Stimulated activated CD4-positive, alpha-beta T cell treated with anti-CD3 and anti-CD28 coated beads, TNF-alpha, amount 100 ng/mL, for 24 hours (primary cell): ENCODE measurements around the gene SART1.

Experiments used
- DNase-seq, 3 experiments: peaks; one replicate each; pipeline ENCODE4 v3.0.0-alpha.2; 2020; ENCODE audit warnings: low read depth in 3 of 3

Gene SART1, protein sequence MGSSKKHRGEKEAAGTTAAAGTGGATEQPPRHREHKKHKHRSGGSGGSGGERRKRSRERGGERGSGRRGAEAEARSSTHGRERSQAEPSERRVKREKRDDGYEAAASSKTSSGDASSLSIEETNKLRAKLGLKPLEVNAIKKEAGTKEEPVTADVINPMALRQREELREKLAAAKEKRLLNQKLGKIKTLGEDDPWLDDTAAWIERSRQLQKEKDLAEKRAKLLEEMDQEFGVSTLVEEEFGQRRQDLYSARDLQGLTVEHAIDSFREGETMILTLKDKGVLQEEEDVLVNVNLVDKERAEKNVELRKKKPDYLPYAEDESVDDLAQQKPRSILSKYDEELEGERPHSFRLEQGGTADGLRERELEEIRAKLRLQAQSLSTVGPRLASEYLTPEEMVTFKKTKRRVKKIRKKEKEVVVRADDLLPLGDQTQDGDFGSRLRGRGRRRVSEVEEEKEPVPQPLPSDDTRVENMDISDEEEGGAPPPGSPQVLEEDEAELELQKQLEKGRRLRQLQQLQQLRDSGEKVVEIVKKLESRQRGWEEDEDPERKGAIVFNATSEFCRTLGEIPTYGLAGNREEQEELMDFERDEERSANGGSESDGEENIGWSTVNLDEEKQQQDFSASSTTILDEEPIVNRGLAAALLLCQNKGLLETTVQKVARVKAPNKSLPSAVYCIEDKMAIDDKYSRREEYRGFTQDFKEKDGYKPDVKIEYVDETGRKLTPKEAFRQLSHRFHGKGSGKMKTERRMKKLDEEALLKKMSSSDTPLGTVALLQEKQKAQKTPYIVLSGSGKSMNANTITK

DNA sequence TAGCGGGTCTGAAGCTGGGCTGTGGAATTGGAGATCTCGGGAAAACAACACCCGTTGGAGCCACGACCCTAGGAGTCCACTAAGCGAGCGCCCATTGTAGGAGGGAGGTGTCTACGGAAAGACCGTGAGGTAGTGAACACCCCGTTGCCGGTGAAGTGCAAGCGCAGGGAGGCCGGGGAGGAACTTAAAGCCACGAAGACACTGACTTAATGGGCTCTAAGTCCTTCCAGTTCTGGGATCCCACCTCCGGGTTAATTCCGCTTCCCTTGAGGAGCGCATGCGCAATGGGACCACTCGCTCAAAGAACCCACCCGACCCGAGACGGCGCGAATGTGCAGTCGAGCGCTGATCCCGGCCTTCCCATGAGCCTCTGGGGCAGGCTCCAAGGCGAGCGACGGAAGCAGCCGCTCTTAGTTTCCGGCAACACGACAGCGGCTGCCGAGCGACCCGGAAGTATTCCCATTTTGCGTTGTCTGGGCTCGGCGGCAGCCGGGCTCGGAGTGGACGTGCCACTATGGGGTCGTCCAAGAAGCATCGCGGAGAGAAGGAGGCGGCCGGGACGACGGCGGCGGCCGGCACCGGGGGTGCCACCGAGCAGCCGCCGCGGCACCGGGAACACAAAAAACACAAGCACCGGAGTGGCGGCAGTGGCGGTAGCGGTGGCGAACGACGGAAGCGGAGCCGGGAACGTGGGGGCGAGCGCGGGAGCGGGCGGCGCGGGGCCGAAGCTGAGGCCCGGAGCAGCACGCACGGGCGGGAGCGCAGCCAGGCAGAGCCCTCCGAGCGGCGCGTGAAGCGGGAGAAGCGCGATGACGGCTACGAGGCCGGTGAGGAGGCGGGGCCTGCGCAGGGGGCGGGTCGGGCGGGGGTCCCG is at the start of gene SART1:
SART1 (plus strand) TSS at position 468 of the 874 bp plus-strand sequence; CDS start at position 515, 47 bp downstream.
- peak; percentile 90 to 96 (median 94) for DNase-seq

DNA sequence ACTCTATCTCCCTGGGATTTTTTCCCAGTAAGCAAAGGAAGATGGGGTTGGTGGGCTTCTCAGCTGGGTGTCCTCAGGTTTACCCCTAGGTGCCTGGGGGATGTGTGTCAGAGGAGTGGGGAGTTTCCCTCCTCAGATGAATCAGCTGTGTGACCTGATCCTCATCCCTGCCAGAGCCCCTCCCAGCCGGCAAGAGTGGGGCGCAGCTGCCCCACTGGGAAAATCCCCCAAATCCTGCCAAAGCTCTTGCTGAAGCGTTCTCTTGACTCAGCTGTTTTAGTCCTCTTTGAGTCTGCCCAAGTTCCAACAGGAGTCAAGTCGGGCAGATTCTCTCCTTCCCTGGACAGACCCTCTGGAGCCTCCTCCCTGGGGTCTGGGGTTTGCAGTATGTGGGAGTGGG is 48.7 kb upstream of the SART1 start:
- no peak for DNase-seq

DNA sequence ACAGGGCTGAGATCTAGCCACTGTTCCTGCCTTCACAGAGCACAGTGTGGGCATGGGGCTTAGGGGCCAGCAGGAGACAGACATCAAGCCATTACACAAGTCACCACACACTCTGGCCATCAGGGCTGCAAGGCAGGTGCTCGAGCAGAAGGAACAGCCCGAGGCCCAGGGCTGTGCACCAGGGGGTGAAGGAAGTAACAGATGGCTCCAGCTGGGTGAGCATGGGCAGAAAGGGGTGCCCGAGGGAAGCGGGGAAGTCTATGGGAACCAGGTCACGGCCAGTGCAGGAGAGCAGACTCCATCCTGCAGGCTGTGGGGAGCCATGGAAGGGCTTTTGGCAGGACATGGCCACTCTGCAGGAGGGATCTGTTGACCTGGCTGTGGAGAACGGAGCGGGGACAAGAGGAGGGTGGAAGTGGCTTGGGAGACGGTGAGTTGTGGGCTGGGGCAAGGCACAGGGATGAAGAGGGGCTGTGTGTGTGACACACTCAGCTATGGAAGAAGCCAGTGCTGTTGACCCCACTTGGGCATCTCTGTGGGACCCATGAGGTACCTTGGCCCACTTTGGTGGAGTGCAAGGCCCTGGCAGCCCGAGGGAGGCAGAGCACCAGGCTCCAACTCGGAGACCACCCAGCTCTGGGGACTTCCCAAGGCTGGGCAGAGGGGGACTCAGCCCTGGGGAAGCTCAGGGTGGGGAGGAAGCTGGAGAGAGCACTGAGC is 46.3 kb upstream of the SART1 start:
- DNase-seq, result no peak

DNA sequence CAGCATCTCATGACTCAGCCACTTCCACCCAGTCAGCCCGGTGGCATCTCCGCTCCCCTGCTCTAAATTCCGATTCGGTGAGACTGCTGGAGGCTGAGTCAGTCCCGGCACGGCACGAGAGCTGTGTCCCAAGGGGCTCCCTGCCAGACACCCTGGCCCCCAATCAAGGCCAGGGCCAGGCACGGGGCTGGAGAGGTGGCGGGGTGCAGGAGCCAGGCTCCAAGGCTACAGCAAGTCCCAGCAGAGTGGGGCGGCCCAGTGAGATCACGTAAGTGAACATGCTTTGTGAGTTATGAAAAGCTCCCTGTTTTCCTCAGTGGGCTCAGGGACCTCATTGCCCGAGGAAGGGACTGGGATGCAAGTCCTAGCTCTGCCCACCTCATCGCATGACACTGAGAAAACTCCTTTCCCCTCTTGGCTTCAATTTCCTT is 45.7 kb upstream of the SART1 start:
- DNase-seq, result no peak

DNA sequence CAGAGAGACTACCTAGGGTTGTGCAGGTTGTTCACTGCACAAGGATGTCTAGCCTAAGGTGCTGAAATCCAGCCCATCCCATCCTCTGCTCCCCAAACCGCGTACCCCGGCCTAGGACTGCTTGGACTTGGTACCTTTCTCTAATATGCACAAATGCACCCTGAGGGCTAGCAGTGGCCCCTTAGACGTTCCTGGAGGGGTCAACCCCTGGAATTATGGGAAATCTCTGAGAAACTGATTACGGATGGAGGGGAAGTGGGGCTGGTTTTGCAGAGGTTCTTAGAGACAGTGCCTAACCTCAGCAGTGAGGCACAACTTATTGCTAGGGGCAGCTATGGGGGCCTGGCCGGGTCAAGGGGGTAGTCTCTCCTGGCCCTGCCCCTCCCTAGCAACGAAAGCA is 45.1 kb upstream of the SART1 start:
- no peak for DNase-seq

DNA sequence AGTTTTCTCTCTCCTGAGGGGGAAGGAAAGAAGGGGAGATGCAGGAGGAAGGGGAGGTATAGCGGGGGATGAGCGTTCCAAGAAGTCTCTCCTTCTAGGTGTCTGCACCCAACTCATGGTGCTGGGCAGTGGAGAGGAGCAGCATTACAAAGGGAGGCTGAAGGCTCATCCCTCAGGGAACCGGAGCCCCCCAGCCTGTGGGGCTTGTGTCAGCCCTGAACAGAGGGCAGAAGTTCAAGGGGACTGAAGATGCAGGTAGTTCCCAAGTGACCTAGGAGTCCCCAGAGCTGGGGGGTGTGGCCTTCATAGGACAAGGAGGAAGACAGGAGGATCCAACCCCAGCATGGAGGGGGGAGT is 44.5 kb upstream of the SART1 start:
- DNase-seq, result no peak

DNA sequence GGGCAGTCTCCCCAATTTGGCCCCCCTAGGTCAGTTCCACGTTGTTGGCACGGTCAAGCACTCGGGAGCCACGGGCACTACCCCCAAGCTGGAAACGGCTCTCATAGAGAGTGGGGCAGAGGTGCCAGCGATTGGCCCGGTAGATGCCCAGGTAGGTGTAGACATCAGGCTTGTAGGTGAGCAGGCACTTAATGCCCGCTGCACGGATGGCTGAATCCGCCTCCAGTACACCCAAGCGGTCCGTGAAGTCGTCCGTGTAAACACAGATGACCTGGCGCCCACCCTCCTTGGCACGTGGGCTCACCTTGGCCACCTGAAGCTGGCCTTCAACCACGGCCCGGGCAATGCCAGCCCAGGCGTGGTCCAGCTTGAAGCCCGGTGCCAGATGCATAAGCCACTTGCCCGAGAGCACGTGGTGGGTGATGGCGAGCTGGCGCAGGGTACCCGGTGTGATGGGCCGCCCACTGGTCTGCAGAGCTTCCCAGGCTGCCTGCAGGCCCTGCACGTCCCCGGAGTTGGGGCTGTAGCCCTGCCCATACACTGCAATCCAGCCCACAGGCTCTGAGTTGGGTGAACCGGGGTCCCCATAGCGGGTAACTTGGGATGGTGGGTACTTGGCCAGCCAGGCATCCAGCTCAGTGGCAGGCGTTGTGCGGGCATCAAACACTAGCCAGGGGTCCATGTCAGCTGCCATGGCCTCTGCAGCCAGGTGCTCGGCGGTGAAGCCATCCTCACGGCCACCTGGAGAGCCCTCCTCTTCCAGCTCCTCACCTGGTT is 43.9 kb upstream of the SART1 start:
- no peak for DNase-seq

DNA sequence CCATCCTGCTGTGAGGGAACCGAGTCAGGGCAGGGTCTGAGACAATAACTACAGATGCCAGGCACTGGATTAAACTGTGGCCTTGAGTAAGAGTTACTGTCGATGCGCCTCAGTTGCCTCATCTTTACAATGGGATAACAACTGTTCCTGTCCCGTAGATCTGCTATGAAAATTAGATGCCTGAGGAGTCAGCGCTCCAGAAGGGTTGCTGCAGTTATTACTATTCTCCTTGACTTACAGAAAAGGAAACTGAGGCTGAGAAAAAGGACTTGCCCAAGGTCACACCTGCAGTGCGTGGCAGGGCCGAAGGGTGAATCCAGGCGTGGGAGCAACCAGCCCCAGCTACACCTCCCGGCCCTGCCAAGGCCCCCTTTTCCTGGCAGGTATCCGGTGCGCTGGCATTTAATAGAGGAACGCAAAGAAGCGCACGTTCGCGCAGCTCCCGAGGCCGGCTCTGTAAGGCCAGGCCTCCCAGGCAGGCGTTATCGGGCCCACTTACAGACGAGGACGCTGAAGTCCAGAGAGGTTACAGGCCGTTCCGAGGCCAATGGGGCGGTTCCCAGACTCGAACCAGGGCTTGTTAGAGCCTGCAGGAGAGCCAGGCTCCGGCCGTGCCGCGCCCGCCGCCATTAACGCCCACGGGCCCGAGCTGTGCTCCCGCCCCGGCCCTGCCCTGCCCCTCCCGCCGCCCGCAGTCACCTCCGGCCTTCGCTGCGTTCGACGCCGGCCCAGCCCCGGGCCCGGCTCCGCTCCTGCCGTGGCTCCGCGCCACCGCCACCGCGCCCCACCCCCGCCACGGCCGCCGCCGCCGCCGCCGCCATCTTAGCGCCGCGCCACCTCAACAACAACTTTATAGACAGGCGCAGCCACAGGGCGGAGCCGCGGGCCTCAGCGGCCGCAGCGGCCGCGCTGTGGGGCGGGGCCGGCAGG is 43.1 kb upstream of the SART1 start, which contains the start of gene C11orf68:
C11orf68 (minus strand) TSS at position 852 of the 930 bp plus-strand sequence; CDS start at position 821, 31 bp downstream.
- DNase-seq, result no peak

DNA sequence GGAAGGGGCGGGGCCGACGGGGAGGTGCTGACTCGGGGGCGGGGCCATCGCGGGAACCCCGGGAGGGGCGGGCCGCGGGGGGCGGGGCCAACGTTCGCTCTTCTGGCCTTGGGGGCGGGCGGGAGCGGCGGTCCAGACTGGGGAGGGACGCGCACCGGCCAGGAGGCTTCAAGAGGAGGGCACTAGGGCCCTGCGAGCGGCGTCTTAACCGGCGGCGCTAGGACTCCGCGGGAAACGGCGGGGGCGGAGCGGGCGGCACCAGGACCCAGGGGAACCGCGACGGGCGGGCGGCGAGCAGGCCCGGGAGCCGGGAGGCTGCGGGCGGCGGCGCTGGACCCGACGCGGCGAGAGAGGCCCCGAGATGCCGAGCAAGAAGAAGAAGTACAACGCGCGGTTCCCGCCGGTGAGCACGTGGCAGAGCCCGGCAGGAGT is 42.4 kb upstream of the SART1 start, which contains the start of gene DRAP1:
DRAP1 (plus strand) TSS at position 286 of the 432 bp plus-strand sequence; CDS start at position 362, 76 bp downstream.
- DNase-seq, result peak; percentile 97 to 98 (median 98)

DNA sequence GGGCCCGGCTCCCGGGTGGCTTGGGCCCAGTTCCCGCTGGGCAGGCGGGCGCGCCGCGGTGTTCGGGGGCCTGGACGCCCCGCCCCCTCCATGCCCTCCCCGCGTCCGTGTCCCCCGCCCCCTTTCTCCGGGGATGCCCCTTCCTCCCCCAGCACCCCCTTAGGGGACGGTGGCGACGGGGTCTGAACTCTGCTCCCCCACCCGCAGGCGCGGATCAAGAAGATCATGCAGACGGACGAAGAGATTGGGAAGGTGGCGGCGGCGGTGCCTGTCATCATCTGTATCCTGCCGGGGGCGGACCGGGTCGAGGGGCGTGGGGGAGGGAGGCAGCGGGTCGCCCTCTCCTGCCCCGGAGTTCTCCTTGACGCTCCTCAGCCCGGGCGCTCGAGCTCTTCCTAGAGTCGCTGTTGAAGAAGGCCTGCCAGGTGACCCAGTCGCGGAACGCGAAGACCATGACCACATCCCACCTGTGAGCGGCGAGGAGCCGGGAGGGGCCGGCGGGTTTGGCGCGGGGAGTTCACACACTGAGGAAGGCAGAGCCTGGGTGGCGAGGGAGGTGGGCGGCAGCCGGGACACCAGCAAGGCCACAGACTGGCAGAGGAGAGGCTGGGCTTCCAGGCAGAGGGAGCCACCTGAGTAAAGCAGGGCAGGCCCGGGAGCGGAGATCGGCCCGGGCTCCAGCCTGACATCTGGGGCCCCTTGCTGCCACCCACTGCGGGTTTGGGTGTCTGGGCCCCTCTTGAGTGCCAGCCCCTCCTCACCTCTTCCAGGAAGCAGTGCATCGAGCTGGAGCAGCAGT is 41.8 kb upstream of the SART1 start:
- peak; percentile 33 to 54 (median 42) for DNase-seq

DNA sequence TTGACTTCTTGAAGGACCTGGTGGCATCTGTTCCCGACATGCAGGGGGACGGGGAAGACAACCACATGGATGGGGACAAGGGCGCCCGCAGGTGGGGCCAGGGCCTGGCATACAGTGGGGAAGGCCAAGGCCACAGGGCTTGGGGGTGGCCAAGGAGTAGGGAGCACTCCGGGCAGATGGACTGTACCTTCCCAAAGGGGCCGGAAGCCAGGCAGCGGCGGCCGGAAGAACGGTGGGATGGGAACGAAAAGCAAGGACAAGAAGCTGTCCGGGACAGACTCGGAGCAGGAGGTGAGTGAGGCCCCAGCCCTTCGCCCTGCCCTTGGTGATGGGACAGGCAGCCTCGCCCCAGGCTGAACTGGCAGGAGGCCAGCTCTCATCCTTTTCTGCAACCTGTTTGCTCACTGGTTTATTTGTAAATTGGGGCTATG is 41.1 kb upstream of the SART1 start:
- DNase-seq, result no peak

DNA sequence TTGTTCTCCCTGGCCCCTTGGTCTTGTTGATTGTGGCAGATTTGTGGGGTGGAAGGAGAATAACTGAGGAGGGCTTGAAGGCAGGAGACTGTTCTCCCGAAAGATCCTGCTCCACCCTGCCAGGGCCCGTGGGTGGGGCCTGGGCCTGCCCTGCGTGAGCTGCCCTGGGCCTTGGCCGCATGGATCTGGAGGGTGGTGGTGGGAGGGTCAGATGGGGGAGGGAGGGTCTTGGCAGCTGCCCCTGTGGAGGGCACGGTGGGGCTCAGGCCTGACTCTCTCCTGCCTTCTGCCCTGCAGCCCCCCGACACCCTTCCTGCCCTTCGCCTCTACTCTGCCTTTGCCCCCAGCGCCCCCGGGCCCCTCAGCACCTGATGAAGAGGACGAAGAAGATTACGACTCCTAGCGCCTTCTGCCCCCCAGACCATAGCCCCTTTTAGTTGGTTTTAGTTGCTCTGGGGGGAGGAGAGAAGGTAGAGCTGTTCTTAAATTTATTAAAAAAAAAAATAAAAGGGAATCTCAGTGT is 40.4 kb upstream of the SART1 start:
- DNase-seq, result no peak

DNA sequence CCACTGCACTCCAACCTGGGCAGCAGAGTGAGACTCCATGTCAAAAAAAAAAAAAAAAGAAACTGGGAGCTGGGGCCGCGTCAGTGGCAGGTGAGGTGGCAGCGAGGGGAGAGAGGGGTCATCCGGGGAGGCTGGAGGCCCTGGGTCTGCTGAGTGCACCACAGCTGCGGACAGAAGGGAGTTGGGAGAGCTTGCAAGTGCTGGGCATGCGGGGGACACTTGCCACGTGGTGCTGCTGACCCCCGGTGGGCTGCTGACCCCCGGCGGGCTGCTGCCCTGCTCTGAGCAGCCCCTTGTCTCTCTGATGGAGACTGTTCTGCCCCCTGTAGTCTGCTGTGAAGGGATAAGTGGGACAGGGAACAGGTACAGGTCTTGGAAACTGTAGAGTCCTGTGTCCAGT is 39.7 kb upstream of the SART1 start:
- no peak for DNase-seq

DNA sequence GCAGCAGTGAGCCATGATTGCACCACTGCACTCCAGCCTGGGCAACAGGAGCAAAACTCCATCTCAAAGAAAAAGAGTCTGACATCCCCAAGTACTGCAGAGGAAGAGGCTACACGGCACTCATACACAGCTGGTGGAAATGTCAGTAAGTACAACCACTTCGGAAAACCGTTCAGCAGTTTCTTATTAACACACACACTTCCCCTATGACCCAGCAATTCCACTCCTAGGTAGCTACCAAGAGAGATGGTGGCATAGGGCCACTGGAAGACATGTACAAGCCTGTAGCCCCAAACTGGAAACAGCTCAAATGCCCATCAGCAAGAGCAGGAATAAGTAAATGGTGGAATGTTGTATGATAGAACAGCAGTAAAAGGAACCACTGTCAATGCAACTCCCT is 39.0 kb upstream of the SART1 start:
- DNase-seq, result no peak

DNA sequence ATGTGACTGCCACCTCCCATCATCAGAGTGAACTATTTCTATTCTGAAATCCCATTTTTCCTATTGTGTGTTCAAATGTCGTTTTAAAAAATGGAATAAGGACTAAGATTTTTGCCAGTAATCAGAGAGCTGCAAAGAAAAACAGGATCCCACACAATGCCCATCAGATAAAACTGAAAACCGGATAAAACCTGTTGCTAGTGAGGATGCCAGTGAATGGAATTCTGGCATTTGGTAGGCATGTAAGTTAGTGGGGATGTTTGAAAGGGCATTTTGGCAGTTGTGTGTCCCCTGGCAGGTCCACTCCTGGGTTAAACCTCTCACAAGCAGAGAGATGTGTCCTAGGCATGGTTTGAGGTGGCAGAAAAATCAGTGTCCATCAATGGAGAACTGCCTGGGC is 36.1 kb upstream of the SART1 start:
- DNase-seq, result no peak

DNA sequence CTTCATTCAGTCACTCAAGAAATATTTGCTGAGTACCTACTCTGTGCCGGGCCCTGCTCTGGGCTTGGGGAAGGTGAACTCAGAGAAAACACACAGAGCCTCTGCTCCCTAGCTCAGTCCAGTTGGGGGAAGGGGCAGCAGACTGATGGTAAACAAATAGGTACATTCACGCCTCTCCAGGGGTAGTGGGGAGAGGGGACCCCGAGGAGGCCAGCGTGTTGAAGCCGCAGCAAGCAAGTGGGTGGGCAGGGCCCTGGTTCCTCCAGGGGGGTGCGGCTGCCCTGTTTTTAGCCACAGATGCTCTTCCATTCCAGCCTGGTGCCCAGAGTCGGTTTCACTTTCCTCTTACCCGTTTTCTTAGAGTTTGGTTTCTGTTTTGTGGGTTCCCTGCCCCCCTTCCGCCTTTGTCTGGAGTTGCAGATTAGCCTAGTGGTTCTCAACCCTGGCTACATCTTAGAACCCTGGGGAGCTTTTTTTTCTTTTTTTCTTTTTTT is 33.6 kb upstream of the SART1 start:
- peak; percentile 54 to 68 (median 59) for DNase-seq

DNA sequence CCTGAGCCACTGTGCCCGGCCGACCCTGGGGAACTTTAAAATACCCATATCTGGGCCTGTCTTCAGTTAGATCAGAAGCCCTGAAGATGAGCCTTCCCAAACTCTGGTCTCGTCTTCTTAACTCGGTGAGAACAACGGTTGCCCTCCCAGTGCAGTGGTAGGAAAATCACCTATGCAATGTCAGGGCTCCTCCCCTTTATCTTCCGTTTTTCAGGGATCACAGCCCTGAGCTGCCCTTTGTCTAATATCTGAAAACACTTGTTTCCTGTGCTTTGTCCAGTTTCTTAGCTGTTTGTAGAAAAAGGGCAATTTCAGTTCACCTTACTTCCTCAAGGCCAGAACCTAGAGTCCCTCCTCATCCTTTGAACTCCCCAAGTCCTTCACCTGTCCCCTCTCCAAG is 32.9 kb upstream of the SART1 start:
- no peak for DNase-seq
